ENCODE data around the gene RAB3IL1.

DNA sequence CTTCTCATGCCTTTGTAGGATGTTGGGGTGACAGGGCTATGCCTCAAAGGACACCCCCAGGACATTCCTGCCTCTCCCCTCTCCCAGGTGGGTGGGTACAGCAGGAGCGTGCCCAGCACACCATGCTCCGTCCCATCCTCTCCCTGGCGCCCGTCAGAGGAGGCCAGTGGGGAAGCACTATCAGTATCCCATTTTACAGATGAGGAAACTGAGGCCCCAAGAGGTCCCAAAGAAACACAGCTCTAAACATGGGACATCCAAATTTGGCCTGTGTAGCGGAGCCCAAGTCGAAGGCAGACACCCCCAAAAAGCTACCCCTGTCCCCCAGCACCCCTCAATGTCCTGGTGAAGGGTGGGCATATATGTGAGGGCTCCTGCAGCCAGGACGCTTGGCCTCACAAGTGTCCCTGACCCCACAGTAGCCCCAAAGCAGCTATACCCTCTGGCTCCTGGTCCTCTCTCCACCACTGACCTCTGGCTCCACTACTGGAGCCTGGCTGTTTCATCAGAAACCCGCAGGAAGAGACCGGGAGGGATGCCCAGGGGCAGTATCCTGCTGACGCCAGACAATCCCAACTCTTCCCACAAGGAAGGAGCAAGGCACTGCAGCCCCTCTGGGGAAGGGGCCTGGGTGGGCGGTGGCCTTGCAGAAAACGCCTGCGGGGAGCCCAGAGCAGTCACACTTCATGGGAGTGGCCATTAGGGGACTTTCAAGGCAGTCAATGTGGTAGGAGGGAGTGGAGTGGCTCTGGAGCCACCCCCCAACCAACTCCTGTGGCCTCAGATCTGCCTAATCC, 31.4 kb downstream of the RAB3IL1 start:
- no peak for TF ChIP-seq ZNF311 (tag by site-specific recombination; IDR thresholded peaks at IDR 0.05; ENCODE audit: borderline replicate concordance)
- TF ChIP-seq, protein P1, sequence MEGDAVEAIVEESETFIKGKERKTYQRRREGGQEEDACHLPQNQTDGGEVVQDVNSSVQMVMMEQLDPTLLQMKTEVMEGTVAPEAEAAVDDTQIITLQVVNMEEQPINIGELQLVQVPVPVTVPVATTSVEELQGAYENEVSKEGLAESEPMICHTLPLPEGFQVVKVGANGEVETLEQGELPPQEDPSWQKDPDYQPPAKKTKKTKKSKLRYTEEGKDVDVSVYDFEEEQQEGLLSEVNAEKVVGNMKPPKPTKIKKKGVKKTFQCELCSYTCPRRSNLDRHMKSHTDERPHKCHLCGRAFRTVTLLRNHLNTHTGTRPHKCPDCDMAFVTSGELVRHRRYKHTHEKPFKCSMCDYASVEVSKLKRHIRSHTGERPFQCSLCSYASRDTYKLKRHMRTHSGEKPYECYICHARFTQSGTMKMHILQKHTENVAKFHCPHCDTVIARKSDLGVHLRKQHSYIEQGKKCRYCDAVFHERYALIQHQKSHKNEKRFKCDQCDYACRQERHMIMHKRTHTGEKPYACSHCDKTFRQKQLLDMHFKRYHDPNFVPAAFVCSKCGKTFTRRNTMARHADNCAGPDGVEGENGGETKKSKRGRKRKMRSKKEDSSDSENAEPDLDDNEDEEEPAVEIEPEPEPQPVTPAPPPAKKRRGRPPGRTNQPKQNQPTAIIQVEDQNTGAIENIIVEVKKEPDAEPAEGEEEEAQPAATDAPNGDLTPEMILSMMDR (tag by site-specific recombination; IDR thresholded peaks at IDR 0.05) = no peak
- no peak for TF ChIP-seq ZNF544 (tag by site-specific recombination; IDR thresholded peaks at IDR 0.05)
- TF ChIP-seq ZNF133 (tag by site-specific recombination; IDR thresholded peaks at IDR 0.05) = no peak
- TF ChIP-seq TRIM28 (IDR thresholded peaks at IDR 0.05; ENCODE audit: borderline replicate concordance, low read length) = no peak
- TF ChIP-seq ZNF707 (tag by site-specific recombination; IDR thresholded peaks at IDR 0.05) = no peak
- no peak for TF ChIP-seq KLF8 (tag by site-specific recombination; IDR thresholded peaks at IDR 0.05)
- no peak for TF ChIP-seq OSR2 (tag by site-specific recombination; IDR thresholded peaks at IDR 0.05)
- no peak for TF ChIP-seq ZNF2 (tag by site-specific recombination; IDR thresholded peaks at IDR 0.05)
- TF ChIP-seq ZNF664 (tag by site-specific recombination; IDR thresholded peaks at IDR 0.05) = no peak
- no peak for TF ChIP-seq ZNF354C (tag by site-specific recombination; IDR thresholded peaks at IDR 0.05; ENCODE audit: borderline replicate concordance, low read depth)
- TF ChIP-seq ZNF658 (tag by site-specific recombination; IDR thresholded peaks at IDR 0.05) = no peak
- no peak for TF ChIP-seq TCF7L2 (IDR thresholded peaks at IDR 0.05; ENCODE audit: borderline replicate concordance, low read depth, low read length)
